Left colon (tissue), 2 donors: ENCODE measurements around the gene PARD3B. TPM values are rescaled to one million over a fixed set of nuclear protein-coding genes. Genes with fewer than 3 reads are reported as not detected.

ENCODE experiments used
- ATAC-seq: fragments of 200-7000 bp; cut with Tn5 transposase; one replicate; pipeline ENCODE4 v1.9.1; 2020; ENCODE audit warnings: mild to moderate bottlenecking, moderate library complexity
- DNase-seq, 2 donors: peaks; one replicate each; pipeline ENCODE4 v3.0.0-alpha.2; 2020
- intact Hi-C, 2 donors: fragments of 100-400 bp; cut with DNase I in 1 of 2; cut with micrococcal nuclease in 1 of 2; formaldehyde crosslinking; loops; one replicate each; pipeline versions ENCODE4 v1.11.2 to v1.14.0; 2022; cut with DNase I, micrococcal nuclease
- long read RNA-seq: library from polyadenylated mRNA; unstranded; transcript quantifications from one replicate; pipeline ENCODE4 v2.0.0, GENCODE V29; 2021
- total RNA-seq, 2 donors: library from RNA; stranded (reverse); fragmentation: NEBNext Ultra II Directional; extraction: Animal tissue kit (Norgen Biotek cat#: 25700); gene quantifications; one replicate each; pipeline ENCODE4 v1.2.1, GENCODE V29; 2021
- donor health status: DM: no; HTN: no; CAD: no.
- donor health status: DM: yes; HTN: yes; CAD: no.

PARD3B gene, protein sequence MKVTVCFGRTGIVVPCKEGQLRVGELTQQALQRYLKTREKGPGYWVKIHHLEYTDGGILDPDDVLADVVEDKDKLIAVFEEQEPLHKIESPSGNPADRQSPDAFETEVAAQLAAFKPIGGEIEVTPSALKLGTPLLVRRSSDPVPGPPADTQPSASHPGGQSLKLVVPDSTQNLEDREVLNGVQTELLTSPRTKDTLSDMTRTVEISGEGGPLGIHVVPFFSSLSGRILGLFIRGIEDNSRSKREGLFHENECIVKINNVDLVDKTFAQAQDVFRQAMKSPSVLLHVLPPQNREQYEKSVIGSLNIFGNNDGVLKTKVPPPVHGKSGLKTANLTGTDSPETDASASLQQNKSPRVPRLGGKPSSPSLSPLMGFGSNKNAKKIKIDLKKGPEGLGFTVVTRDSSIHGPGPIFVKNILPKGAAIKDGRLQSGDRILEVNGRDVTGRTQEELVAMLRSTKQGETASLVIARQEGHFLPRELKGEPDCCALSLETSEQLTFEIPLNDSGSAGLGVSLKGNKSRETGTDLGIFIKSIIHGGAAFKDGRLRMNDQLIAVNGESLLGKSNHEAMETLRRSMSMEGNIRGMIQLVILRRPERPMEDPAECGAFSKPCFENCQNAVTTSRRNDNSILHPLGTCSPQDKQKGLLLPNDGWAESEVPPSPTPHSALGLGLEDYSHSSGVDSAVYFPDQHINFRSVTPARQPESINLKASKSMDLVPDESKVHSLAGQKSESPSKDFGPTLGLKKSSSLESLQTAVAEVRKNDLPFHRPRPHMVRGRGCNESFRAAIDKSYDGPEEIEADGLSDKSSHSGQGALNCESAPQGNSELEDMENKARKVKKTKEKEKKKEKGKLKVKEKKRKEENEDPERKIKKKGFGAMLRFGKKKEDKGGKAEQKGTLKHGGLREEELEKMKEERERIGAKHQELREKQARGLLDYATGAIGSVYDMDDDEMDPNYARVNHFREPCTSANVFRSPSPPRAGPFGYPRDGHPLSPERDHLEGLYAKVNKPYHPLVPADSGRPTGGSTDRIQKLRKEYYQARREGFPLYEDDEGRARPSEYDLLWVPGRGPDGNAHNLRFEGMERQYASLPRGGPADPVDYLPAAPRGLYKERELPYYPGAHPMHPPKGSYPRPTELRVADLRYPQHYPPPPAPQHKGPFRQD (N-terminal part only)
- total RNA-seq, result 10 to 100 TPM; 28.3 to 30.5 TPM
- long read RNA-seq, partial matches to known transcripts, result 4 of 5 reads
- long read RNA-seq, other reads (novel, unspliced or antisense), result 1 of 5 reads

GRCh38 chr2:204544961-204545860 is at the start of gene PARD3B:
TSS of gene PARD3B (plus strand) at chr2:204545475. CDS start at chr2:204546000, 525 bp downstream.
- ATAC-seq, result peak; percentile 89
- intact Hi-C loops, result no loop called here
- DNase-seq, result peak; percentile 70 to 76

- ATAC-seq (no peak), DNase-seq (no peak)
- intact Hi-C loops, result no loop called here
Observed at GRCh38 chr2:204496779-204497178, 48.5 kb upstream of the PARD3B start.

DNA sequence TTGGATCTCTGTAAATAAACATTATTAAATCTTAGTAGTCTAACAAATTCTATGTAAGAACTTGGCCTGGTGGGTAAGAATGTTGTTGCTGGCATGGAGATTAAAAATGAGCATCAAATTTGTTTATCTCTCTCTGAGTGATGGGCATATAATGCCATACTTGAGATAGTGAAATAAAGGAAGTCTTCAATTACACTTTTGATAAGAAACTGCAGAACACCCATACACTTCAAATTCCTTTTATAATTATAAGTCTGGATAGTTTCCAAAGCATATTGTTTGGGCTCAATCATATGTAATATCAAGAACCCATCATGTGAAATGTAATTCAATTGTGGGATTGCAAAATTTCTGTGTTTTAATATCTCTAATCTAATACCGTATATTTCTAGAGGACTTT is 47.4 kb upstream of the PARD3B start:
- DNase-seq (no peak), ATAC-seq (no peak)
- intact Hi-C loops, result no loop called here

- ATAC-seq (no peak), DNase-seq (no peak)
- intact Hi-C loops, result no loop called here
Observed at GRCh38 chr2:204498291-204498690, 47.0 kb upstream of the PARD3B start.

DNA sequence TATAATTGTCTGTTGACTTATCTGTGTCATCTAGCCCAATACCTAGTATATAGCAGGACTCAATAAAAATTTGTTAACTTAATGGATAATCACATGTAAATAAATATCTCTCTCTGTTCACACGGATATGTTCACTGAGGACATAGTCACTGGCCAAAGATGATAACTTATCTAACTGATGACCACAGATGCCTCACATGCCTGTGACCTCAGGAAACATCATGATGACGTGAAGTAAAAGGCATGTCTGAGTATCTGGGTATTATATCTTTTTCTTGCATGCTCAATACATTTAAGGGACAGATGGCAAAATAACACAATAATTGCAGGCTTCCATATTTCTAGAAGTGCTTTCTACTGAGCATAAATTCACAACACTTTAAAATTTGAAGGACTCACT is 41.4 kb upstream of the PARD3B start:
- ATAC-seq, result no peak

GRCh38 chr2:204504594-204504993 is 40.7 kb upstream of the PARD3B start:
- DNase-seq (no peak), ATAC-seq (no peak)
- intact Hi-C loops, result no loop called here

More for the DNA sequence above, 41.4 kb upstream of the PARD3B start:
- no peak for DNase-seq
- intact Hi-C loops, result no loop called here

GRCh38 chr2:204505488-204505887 is 39.8 kb upstream of the PARD3B start:
- DNase-seq (no peak), ATAC-seq (peak; percentile 28)
- intact Hi-C loops, result no loop called here

DNA sequence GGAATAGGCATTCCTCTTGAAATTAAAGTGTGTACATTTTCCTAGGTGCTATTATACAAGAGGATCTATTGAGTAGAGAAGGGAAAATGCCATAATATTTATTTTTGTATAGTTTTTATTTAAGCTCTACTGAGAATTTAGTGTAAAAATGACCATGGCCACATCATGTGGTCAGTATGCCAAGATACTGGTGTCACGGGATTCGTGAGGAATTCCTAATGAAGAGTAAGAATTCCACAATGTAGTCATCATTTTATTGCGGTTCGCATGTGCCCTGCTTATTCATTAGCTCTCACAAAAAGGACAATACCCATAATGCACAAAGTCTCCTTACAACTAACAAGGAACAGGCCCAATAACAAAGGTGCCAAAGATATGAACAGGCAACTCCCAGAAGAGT is 39.3 kb upstream of the PARD3B start:
- DNase-seq (no peak), ATAC-seq (no peak)
- intact Hi-C loops, result no loop called here

DNA sequence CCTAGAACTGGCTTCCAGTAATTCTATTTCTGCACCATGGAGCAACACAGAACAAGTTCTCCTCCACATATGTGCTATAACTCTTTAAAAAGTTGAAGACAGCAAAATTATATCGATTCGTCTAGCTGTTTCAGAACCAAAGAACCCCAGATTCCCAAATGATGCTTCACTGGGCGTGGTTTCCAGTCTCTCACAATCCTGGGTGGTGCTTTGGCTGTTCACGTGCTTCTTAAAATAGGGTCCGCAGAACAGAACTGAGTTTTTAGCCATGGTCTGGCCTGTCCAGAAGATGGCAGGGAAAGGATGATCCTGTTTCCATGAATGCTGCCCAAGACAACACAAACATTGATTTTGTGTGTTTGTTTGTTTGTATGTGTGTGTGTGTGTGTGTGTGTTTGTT is 37.6 kb upstream of the PARD3B start:
- ATAC-seq, result no peak
- intact Hi-C loops, result no loop called here

GRCh38 chr2:204510709-204511420 is 34.4 kb upstream of the PARD3B start:
- ATAC-seq (no peak), DNase-seq (no peak)
- intact Hi-C loops, result no loop called here

More for the DNA sequence above, 37.6 kb upstream of the PARD3B start:
- no peak for DNase-seq

- no peak for DNase-seq
- intact Hi-C loops, result no loop called here
- no peak for ATAC-seq
Observed at GRCh38 chr2:204514439-204514838, 30.8 kb upstream of the PARD3B start.

- no peak for DNase-seq
- no peak for ATAC-seq
- intact Hi-C loops, result no loop called here
Observed at GRCh38 chr2:204515416-204515815, 29.9 kb upstream of the PARD3B start.

- DNase-seq, result no peak
- intact Hi-C loops, result no loop called here
- ATAC-seq, result no peak
Observed at GRCh38 chr2:204517154-204517553, 28.1 kb upstream of the PARD3B start.

GRCh38 chr2:204529795-204530463 is 15.3 kb upstream of the PARD3B start:
- DNase-seq (peak; percentile 66 to 78), ATAC-seq (peak; percentile 94)
- intact Hi-C loops, result no loop called here

- DNase-seq, result no peak
- ATAC-seq, result no peak
- intact Hi-C loops, result no loop called here
Observed at GRCh38 chr2:204530464-204530805, 14.8 kb upstream of the PARD3B start.

DNA sequence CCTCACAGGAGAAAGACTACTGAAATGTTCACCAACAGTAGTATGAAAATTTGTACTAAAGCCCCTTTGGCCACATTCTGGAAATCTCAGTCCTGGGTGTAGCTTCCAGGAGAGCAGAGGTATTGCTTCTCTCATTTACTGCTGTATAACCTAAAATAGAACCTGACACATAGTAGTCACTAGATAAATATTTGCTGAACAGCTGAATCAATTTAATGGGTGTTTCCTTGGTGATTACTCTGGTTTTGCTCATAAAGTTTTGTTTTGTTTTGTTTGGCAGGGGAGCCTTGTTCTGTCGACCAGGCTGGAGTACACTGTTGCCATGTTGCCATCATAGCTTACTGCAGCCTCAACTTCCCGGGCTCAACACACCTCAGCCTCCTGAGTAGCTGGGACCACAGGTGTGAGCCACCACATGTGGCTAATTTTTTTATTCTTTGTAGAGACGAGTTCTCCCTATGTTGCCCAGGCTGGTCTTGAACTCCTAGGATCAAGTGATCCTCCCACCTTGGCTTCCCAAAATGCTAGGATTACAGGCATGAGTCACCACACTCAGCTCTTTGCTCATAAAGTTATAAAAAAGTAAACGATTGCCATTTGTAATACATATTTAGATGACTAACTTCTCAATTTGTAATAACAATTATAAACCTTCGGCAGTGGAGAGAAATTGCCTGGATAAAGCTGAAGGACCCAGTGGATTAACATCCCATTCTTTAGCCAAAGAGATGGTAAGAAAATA is 11.5 kb upstream of the PARD3B start:
- intact Hi-C loops, result no loop called here
- ATAC-seq (peak; percentile 67), DNase-seq (peak in 1 of 2 donors; percentile 27)

- DNase-seq (no peak), ATAC-seq (no peak)
- intact Hi-C loops, result no loop called here
Observed at GRCh38 chr2:204535356-204535755, 9.9 kb upstream of the PARD3B start.
